Esophagus muscularis mucosa (tissue), 4 donors: ENCODE results near the gene LANCL3.

Experiments used
- CTCF ChIP-seq, 3 experiments: fragments of 200-600 bp in 2 of 3; fragments of 450-650 bp in 1 of 3; sonication (generic) in 2 of 3; IDR thresholded peaks; one replicate each; pipeline ENCODE4 v1.5.1; 2017 to 2019; ENCODE audit warnings: antibody characterized with exemption in 3 of 3, mild to moderate bottlenecking in 2 of 3, moderate library complexity in 1 of 3
- EP300 ChIP-seq: sonication (generic); formaldehyde crosslinking; IDR thresholded peaks from one replicate; pipeline ENCODE4 v1.6.1; 2017; ENCODE audit warnings: antibody characterized with exemption
- POLR2AphosphoS5 ChIP-seq, 2 donors: sonication (generic); formaldehyde crosslinking; IDR thresholded peaks; one replicate each; pipeline ENCODE4 v1.6.1; 2017; ENCODE audit warnings: antibody characterized with exemption in 2 of 2

GRCh38 chrX:37607243-37607642, 35.8 kb downstream of the LANCL3 start:
- TF ChIP-seq CTCF (IDR thresholded peaks at IDR 0.05) = no peak
- TF ChIP-seq EP300 = no peak
- TF ChIP-seq POLR2AphosphoS5 (IDR thresholded peaks at IDR 0.05) = no peak
